GM10266 (cell line): ENCODE results near the gene CFAP298.
"Not testable (repeated sequence)": the region's sequence is repeated elsewhere in the genome, so short reads cannot be mapped to it uniquely, and the experiment has no call there.

Experiments used
- DNase-seq: peaks from one replicate; pipeline ENCODE4 v3.0.0; 2012; ENCODE audit errors: extremely low spot score
- CTCF ChIP-seq: IDR thresholded peaks from 2 replicates; pipeline ENCODE4 v1.5.1; 2012; ENCODE audit warnings: mild to moderate bottlenecking, low read depth; ENCODE audit not compliant: control insufficient read depth, insufficient read depth; ENCODE audit errors: missing control alignments

CFAP298 gene

DNA sequence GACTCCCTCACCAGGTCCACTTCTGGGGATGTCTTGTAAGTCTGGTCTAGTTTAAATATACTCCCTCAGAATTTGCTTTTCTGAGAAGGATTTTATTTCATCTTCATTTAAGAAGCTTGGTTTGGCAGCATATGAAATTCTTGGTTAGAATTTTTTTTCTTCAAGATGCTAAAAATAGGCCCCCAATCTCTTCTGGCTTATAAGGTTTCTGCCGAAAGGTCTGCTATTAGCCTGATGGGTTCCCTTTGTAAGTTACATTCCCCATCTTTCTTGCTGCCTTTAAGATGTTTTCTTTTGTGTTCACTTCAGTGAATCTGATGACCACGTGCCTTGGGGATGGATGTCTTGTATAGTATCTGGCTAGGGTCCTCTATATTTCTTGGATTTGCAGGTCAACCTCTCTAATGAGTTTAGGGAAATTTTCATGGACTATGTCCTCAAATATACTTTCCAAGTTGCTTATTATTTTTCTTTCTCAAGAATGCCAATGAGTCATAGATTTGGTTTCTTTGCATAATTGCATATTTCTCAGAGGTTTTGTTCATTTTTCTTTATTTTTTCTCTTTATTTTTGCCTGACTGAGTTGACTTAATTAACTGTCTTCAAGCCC is 46.2 kb downstream of the CFAP298 start:
- TF ChIP-seq CTCF: no peak
- no peak for DNase-seq

- no peak for TF ChIP-seq CTCF
- DNase-seq: no peak
Measured at GRCh38 chr21:32562915-32563314, 49.3 kb downstream of the CFAP298 start.

DNA sequence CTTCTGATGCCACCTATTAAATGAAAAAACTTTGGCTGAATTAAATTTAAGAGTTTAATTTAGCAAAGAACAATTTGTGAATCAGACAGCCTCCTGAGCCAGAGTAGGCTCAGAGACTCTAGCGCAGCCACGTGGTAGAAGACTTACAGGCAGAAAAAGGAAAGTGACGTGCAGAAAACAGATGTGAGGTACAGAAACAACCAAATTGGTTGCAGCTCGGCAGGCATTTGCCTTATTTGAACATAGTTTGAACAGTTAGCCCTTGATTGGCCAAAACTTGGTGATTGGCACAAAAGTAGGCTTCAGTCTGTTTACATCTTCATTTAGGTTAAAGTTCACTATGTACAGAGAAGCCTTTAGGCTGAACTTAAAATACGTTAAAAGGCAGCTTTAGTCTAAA is 49.8 kb downstream of the CFAP298 start:
- no peak for TF ChIP-seq CTCF
- DNase-seq: no peak

DNA sequence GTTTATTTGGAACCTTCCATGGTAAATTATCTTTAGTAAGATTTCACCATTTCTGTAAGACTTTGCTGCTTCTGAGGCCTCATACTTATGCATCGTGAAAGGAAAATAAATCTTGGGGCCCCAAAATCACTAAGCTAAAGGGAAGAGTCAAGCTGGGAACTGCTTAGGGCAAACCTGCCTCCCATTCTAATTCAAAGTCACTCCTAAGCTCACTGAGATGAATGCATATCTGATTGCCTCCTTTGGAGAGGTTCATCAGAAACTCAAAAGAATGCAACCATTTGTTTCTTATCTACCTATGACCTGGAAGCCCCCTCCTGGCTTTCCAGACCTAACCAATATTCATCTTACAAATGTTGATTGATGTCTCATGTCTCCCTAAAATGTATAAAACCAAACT is 50.7 kb downstream of the CFAP298 start:
- DNase-seq: not testable (repeated sequence)

DNA sequence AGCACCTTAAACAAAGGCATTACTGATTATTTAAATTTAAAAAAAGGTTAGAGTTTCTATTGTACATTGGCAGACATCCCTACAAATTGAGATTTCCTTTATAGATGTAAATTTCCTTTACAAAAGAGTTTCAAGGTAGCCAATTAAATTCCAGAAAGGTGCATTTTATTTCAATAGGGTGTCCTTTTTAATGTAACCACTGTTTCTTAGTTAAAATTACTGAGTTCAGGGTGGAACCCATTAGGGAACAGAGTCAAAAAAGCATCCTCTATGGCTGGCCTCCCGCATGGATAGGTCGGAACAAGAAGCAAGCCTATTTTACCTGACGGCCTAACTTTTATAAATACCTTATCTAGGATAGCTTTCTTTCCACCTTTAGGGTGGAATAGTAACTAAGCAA is 51.3 kb downstream of the CFAP298 start:
- no peak for DNase-seq
- TF ChIP-seq CTCF: no peak

- DNase-seq: no peak
- no peak for TF ChIP-seq CTCF
Measured at GRCh38 chr21:32559006-32559610, 53.1 kb downstream of the CFAP298 start.

DNA sequence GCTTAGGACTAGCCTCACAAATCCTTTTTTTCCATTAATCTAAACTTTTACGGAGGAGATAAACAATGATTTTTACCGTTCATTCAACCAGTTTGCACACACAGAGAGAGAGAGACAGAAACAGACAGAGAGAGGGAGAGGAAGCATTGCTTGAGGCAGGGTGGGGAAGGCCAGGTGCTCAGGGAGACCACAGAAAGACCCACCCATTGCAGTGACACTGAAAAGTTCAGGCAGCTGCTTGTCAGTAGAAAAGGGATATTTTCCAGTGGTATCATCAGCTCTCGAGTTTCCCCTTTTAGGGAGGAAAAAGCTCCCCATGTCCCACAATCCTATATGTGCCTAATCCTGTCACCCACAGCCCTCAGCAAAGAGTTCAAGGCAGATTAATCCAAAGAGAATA is 54.1 kb downstream of the CFAP298 start:
- DNase-seq: no peak

More for the DNA sequence above, 54.1 kb downstream of the CFAP298 start:
- no peak for TF ChIP-seq CTCF
